ENCODE data around the gene STX7.

- TF ChIP-seq EZH2 (IDR thresholded peaks at IDR 0.05) (no peak), CTCF (IDR thresholded peaks at IDR 0.05) (no peak), EZH2phosphoT487 (IDR thresholded peaks at IDR 0.05) (no peak)
Measured at GRCh38 chr6:132491303-132491702, 21.6 kb downstream of the STX7 start.

All from neural progenitor cell (in vitro differentiated cells).